A673 (cell line): Measurements from ENCODE around the gene RAB11FIP3.

ENCODE experiments used
- EZH2 ChIP-seq: fragments of 200-600 bp; sonication (generic); IDR thresholded peaks from 2 replicates; pipeline ENCODE4 v1.6.1; 2017; ENCODE audit warnings: borderline replicate concordance, low read depth, mild to moderate bottlenecking, mixed read lengths, antibody characterized with exemption, low read length; ENCODE audit not compliant: poor library complexity, severe bottlenecking
- TF ChIP-seq, protein P1 (sequence below): fragments of 300-800, 200-600 bp; sonication (generic); conservative IDR thresholded peaks from 2 replicates; pipeline ENCODE4 v1.5.1; 2017; ENCODE audit warnings: low read depth, mild to moderate bottlenecking, antibody characterized with exemption, low read length, moderate library complexity, mixed read lengths

DNA sequence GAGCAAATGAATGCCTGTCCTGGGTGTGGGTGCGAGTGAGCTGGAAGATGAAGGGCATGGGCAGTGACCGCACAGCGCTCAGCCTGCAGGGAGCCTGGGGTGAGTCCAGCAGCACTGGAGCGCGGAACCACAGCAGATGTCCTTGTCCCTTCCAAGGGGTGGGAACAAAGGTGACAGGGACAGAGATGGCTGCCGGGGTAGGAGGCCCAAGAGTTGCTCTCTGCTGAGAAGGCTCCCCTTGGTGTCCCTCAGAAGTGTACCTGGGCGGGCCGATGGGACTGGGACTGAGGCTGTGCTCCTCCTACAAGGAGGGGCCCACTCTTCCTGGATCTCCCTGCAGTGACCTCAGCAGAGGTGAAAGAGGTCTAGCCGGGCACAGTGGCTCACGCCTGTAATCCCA is 36.1 kb upstream of the RAB11FIP3 start:
- TF ChIP-seq, protein P1, sequence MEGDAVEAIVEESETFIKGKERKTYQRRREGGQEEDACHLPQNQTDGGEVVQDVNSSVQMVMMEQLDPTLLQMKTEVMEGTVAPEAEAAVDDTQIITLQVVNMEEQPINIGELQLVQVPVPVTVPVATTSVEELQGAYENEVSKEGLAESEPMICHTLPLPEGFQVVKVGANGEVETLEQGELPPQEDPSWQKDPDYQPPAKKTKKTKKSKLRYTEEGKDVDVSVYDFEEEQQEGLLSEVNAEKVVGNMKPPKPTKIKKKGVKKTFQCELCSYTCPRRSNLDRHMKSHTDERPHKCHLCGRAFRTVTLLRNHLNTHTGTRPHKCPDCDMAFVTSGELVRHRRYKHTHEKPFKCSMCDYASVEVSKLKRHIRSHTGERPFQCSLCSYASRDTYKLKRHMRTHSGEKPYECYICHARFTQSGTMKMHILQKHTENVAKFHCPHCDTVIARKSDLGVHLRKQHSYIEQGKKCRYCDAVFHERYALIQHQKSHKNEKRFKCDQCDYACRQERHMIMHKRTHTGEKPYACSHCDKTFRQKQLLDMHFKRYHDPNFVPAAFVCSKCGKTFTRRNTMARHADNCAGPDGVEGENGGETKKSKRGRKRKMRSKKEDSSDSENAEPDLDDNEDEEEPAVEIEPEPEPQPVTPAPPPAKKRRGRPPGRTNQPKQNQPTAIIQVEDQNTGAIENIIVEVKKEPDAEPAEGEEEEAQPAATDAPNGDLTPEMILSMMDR: no peak
- no peak for TF ChIP-seq EZH2
